BLaER1 (cell line): Measurements from ENCODE around the gene CHM.

ENCODE experiments used
- H3K27ac ChIP-seq: shearing (Covaris generic); formaldehyde crosslinking; 2 replicates; pipeline ENCODE4 v1.8.1; 2022
- H3K27me3 ChIP-seq: shearing (Covaris generic); formaldehyde crosslinking; 2 replicates; pipeline ENCODE4 v1.8.1; 2022
- H3K36me3 ChIP-seq: shearing (Covaris generic); formaldehyde crosslinking; 2 replicates; pipeline ENCODE4 v1.8.1; 2022
- H3K4me1 ChIP-seq: shearing (Covaris generic); formaldehyde crosslinking; 2 replicates; pipeline ENCODE4 v1.8.1; 2022
- H3K4me2 ChIP-seq: shearing (Covaris generic); formaldehyde crosslinking; 2 replicates; pipeline ENCODE4 v1.8.1; 2022
- H3K4me3 ChIP-seq: shearing (Covaris generic); formaldehyde crosslinking; 2 replicates; pipeline ENCODE4 v1.8.1; 2022
- H3K9ac ChIP-seq: shearing (Covaris generic); formaldehyde crosslinking; 2 replicates; pipeline ENCODE4 v1.8.1; 2022
- H3K9me3 ChIP-seq: shearing (Covaris generic); formaldehyde crosslinking; 2 replicates; pipeline ENCODE4 v1.8.1; 2022
- H4K20me1 ChIP-seq: shearing (Covaris generic); formaldehyde crosslinking; 2 replicates; pipeline ENCODE4 v1.8.1; 2022
- Cebpa-rat ChIP-seq: shearing (Covaris generic); IDR thresholded peaks from 2 replicates; pipeline ENCODE4 v1.8.1; 2022

Gene CHM, protein sequence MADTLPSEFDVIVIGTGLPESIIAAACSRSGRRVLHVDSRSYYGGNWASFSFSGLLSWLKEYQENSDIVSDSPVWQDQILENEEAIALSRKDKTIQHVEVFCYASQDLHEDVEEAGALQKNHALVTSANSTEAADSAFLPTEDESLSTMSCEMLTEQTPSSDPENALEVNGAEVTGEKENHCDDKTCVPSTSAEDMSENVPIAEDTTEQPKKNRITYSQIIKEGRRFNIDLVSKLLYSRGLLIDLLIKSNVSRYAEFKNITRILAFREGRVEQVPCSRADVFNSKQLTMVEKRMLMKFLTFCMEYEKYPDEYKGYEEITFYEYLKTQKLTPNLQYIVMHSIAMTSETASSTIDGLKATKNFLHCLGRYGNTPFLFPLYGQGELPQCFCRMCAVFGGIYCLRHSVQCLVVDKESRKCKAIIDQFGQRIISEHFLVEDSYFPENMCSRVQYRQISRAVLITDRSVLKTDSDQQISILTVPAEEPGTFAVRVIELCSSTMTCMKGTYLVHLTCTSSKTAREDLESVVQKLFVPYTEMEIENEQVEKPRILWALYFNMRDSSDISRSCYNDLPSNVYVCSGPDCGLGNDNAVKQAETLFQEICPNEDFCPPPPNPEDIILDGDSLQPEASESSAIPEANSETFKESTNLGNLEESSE

DNA sequence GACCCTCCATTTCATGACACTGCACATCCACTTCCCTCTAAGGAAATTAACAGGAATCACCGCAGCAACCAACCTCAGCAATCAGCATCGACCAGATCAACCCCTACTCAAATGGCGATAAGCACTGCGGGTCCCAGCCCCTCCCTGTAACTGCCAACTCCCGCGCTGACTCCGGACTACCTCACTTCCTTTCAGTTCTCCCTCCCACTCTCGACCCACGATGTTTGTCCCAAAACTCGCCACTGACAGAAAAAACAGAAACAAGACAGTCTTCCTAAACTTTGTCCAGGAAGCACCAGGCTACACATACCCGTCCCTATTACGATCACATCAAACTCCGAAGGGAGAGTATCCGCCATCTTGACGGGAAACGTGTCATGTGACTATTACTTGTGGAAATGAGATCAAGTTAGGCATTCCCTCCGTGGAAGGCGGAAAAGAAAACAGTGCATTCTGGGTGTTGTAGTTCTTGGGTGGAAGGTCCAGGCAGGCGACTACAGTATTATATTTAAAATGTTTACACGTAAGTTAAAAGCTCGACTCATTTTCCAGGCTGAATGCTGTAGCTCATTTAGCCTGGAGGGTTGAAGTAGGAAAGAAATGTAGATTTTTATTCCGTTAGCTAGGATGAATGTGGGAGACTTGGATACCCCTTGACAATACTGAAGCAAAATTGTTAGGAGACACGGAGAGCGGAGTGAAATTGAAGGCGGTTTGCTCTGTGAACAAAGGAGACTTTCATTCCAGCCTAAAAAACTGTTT is at the start of gene CHM:
CHM (minus strand) TSS at position 385 of the 762 bp plus-strand sequence; CDS start at position 359, 26 bp downstream.
- H3K9ac ChIP-seq, result peak within 1 kb of the TSS; percentile 74
- H3K9me3 ChIP-seq, result no peaks in the 10 kb centered on the region
- H3K27me3 ChIP-seq, result peaks cover 72% of the 10 kb centered on the region
- H3K36me3 ChIP-seq, result no peaks in the 10 kb centered on the region
- peak within 1 kb of the TSS; percentile 68; the same call in 1 of the 2 replicates for H3K27ac ChIP-seq
- H3K4me1 ChIP-seq, result peaks cover 7% of the 10 kb centered on the region; the same call in 1 of the 2 replicates
- TF ChIP-seq Cebpa-rat, result no peak
- H3K4me3 ChIP-seq, result peak within 1 kb of the TSS; percentile 67
- peak within 1 kb of the TSS; percentile 59 for H3K4me2 ChIP-seq
- H4K20me1 ChIP-seq, result peaks cover 11% of the 10 kb centered on the region; the same call in 1 of the 2 replicates

DNA sequence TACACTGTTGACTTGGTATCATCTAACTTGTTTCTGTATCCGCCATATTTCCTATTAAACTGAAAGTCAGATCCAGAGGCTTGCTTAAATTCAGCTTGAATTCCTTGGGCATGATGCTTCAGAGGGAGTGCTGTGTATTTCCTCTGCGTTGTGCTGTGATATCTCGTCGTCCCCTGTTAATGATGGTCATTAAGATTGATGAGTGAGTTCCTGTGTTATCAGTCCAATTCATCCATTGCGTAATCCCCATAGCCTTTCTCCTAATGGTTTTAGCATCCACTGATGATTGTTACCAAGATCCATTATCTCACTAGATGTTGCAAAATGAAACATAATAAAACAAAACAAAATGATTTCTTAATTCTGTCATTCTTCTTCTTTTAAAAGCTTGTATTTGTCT is 31.3 kb upstream of the CHM start:
- H4K20me1 ChIP-seq, result no peaks in the 10 kb centered on the region
- peak; percentile 49; the same call in 1 of the 2 replicates for TF ChIP-seq Cebpa-rat
- no peak overlapping the region for H3K9ac ChIP-seq
- H3K9me3 ChIP-seq, result peaks cover 23% of the 10 kb centered on the region
- H3K36me3 ChIP-seq, result no peaks in the 10 kb centered on the region
- H3K4me2 ChIP-seq, result no peak overlapping the region
- no peak overlapping the region for H3K27ac ChIP-seq
- no peaks in the 10 kb centered on the region for H3K4me1 ChIP-seq
- peaks cover 20% of the 10 kb centered on the region for H3K27me3 ChIP-seq
- H3K4me3 ChIP-seq, result no peak overlapping the region

DNA sequence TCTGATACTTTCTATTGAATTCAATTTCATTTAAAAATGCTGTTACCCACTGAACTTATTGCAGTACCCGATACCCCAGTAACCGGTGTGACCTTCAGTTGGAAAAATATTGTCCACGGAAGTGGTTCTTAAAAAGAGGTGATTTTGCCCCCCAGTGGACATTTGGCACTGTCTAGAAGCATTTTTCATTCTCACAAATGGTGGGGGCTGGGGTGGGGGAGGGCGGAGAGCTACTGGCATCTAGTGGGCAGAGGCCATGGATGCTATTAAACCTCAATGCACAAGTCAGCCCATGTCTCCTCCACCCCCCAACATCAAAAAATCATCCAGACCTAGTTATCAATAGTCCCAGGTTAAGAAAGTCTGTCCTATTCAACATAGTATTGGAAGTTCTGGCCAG is 19.6 kb upstream of the CHM start:
- Histone ChIP-seq H3K36me3 (no peaks in the 10 kb centered on the region), H3K27ac (no peak overlapping the region), H3K27me3 (peaks cover 47% of the 10 kb centered on the region), H3K9me3 (no peaks in the 10 kb centered on the region), H4K20me1 (no peaks in the 10 kb centered on the region), H3K4me2 (no peak overlapping the region), H3K9ac (no peak overlapping the region), H3K4me1 (no peaks in the 10 kb centered on the region), H3K4me3 (no peak overlapping the region)
- TF ChIP-seq Cebpa-rat, result no peak

DNA sequence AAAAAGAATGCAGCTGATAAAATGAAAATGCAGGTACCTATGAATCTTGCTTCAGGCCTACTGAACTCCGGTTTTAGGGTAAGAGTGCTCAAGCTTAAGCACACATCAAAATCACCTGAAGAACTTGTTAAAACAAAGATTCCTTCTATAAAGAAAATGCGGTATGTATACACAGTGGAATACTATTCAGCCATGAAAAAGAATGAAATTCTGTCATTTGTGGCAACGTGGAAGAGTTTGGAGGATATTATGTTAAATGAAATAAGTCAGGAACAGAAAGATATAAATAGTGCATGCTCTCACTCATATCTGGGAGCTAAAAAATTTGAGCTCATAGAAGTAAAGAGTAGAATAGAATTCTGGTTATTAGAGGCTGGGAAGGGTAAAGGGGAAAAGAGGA is 14.0 kb upstream of the CHM start:
- no peak for TF ChIP-seq Cebpa-rat

DNA sequence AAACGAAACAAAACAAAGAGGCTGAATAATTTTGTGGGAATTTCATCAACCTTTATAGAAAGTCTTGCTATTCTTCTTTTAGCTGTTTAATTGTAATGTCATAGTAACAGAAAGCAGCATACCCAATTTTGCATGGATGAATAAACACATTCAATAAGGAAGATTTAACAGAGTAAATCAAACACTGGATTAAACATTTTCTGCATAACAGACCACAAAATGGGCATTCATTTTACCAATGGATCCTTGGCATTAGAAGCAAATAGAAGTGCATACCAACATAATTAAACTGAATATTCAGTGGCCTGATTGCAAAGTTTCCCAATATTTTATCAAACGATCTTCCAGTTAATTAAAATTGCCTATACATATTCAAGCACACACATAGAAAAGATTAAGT is 4.4 kb upstream of the CHM start:
- H3K36me3 ChIP-seq, result no peaks in the 10 kb centered on the region
- TF ChIP-seq Cebpa-rat, result no peak
- no peak overlapping the region for H3K4me2 ChIP-seq
- H3K27me3 ChIP-seq, result peaks cover 58% of the 10 kb centered on the region
- no peaks in the 10 kb centered on the region for H4K20me1 ChIP-seq
- H3K9ac ChIP-seq, result no peak overlapping the region
- no peaks in the 10 kb centered on the region for H3K9me3 ChIP-seq
- H3K4me1 ChIP-seq, result no peaks in the 10 kb centered on the region
- H3K4me3 ChIP-seq, result no peak overlapping the region
- H3K27ac ChIP-seq, result no peak overlapping the region

More for the DNA sequence above, 14.0 kb upstream of the CHM start:
- H4K20me1 ChIP-seq, result no peaks in the 10 kb centered on the region
- H3K9ac ChIP-seq, result no peak overlapping the region
- H3K27me3 ChIP-seq, result peaks cover 71% of the 10 kb centered on the region
- no peak overlapping the region for H3K4me3 ChIP-seq
- H3K4me2 ChIP-seq, result no peak overlapping the region
- H3K36me3 ChIP-seq, result no peaks in the 10 kb centered on the region
- no peak overlapping the region for H3K27ac ChIP-seq
- H3K9me3 ChIP-seq, result no peaks in the 10 kb centered on the region
- no peaks in the 10 kb centered on the region for H3K4me1 ChIP-seq

DNA sequence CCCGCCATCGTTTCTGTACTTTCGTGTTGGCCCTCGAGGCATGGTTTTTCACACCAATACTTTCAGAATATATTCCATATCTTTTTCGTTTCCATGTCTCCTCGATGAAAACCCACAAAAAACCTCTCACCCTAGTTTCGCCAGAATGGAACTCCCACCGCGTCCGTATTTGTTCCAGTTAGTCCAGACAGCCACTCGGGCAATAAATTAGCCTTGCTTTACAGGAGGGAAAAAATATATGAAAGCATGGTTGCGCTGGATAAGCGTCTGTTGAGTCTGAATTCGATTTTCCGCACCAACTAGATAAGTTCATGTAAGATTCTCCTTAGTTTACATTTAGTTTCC is 550 bp upstream of the CHM start:
- Histone ChIP-seq H3K4me3 (peak overlapping the region; percentile 67), H3K9me3 (no peaks in the 10 kb centered on the region), H3K4me1 (peaks cover 7% of the 10 kb centered on the region; the same call in 1 of the 2 replicates), H4K20me1 (peaks cover 11% of the 10 kb centered on the region; the same call in 1 of the 2 replicates), H3K36me3 (no peaks in the 10 kb centered on the region), H3K9ac (no peak overlapping the region), H3K4me2 (peak overlapping the region; percentile 40), H3K27me3 (peaks cover 69% of the 10 kb centered on the region), H3K27ac (no peak overlapping the region)
- TF ChIP-seq Cebpa-rat, result no peak

DNA sequence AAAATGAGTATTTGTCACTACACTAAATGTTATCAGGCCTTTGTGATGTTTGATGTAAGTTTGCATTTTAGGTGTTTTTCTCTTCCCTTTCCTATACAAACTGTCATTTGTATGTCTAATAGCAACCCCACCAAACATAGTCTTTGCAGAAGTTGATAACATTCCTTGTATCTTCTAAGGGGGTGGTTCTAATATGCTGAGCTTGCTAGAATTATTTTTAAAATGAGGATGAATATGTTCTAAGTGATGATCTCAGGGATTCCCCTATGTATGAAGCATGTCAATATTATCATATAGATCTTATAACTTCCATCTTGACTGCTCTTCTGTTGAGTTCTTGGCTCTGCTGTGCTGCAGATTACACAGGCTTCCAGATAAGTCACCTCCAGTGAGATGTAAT is 3.1 kb downstream of the CHM start:
- Histone ChIP-seq H3K27ac (no peak overlapping the region), H3K27me3 (peaks cover 82% of the 10 kb centered on the region), H3K9ac (no peak overlapping the region), H3K9me3 (peaks cover 8% of the 10 kb centered on the region; the same call in 1 of the 2 replicates), H3K4me2 (no peak overlapping the region), H3K4me3 (no peak overlapping the region), H4K20me1 (peaks cover 24% of the 10 kb centered on the region; the same call in 1 of the 2 replicates), H3K4me1 (peaks cover 7% of the 10 kb centered on the region; the same call in 1 of the 2 replicates), H3K36me3 (0 out of 2 replicates have a peak, but pooled peaks cover 11% of the 10 kb centered on the region)
- TF ChIP-seq Cebpa-rat, result no peak

DNA sequence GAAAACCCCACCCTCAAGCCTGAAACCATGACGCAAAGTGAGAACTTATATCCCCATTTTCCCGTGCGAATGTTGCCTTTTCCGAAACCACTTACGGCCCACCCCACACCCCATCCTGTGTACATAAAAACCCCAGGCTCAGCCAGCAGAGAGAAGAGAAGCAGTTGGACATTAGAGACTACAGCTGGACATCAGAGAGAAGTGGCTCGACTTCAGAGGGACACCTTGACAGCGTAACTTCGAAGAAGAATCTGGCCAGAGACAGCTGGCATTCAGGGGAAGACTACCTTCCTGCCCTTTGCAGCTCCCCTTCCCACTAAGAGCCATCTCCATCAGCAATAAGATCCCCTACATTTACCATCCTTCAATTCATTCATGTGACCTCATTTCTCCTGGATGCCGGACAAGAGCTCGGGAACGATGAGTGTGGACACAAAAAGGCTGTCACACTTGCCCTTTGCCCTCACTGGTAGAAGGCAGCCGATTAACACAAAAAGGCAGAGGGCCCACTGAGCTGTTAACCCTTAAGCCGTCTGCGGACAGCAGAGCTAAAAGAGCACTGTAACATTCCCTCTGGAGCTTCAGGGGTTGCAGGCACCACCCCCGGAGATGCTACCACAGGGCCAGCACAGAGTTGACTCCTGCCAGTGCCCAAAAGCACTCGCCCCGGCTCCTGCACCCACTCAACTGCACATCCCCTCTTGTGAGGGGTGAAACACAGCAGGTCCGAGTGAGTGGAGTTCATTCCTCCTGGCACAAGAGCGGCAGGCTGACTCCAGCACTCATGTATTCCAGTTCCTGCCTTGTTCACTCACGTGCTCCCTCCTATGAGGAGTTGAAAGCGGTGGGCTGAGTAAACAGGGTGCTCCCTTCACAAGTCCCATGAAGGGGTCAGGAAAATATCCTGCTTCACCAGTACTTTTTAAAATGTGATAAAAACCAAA is 7.5 kb downstream of the CHM start:
- no peak overlapping the region for H3K9ac ChIP-seq

More for the DNA sequence above, 7.5 kb downstream of the CHM start:
- Histone ChIP-seq H4K20me1 (peaks cover 24% of the 10 kb centered on the region; the same call in 1 of the 2 replicates), H3K9me3 (peaks cover 8% of the 10 kb centered on the region; the same call in 1 of the 2 replicates), H3K36me3 (0 out of 2 replicates have a peak, but pooled peaks cover 11% of the 10 kb centered on the region), H3K27me3 (peaks cover 76% of the 10 kb centered on the region), H3K27ac (no peak overlapping the region), H3K4me1 (no peaks in the 10 kb centered on the region), H3K4me3 (no peak overlapping the region), H3K4me2 (no peak overlapping the region)
- TF ChIP-seq Cebpa-rat, result no peak
